Measurements from ENCODE around the gene CLASRP. TPM values are rescaled to one million over a fixed set of nuclear protein-coding genes. Genes with fewer than 3 reads are reported as not detected.

The CLASRP gene
- total and polyA plus RNA-seq, 9 of the 15 experiments (the other 6 are each of a cell fraction or from before 2014, with no cell fraction given): 0.94 to 86.3 (median 44.0) TPM

DNA sequence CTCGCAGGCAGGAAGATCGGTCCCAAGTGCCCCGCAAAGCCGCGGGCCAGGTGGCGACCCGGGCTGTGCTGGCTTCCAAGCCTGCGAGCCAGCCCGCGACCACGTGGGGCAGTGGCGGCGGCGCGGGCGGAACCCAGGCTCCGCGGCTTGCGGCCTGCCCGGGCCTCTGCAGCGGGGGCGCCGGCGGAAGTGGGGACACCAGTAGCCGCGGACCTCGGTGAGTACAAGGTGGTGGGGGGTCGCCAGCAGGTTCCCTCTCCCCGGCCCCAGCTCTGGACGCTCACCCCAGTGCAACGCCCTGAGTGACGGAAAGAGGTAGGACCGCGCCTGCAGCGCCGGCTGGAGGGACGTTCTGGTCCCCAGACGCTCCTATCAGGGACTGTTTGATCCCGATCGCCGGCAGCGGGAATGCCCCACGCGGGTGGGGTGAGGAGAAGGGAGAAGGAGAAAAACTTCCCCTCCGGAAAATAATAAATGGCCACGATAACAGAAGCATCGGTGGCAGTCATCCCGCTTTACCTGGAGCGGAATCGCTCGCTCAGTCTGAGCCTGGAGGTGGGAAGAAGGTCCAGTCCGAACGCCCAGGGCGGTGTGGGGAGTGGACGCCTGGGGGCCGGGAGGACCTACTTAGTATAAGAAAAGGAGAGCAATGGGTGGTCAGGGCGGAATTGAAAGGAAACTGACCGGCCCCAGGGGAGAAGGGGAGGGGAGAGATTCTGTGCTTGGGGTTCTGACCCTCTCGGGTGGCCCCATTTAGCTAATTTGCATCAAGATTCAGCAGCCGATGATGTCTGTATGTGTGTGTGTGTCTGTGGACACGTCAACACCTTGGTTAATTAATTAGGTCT is 40.4 kb downstream of the CLASRP start, which contains the start of gene GEMIN7 (continued):
- TF ChIP-seq PATZ1 (CRISPR knock-in tag; IDR thresholded peaks at IDR 0.05; ENCODE audit: borderline replicate concordance) (no peak), LCOR (CRISPR knock-in tag; IDR thresholded peaks at IDR 0.05) (no peak), MCM2 (IDR thresholded peaks at IDR 0.05; ENCODE audit: low read depth) (no peak), MLLT1 (IDR thresholded peaks at IDR 0.05) (no peak), MAFF (IDR thresholded peaks at IDR 0.05; ENCODE audit: low read length) (no peak), ZNF431 (CRISPR knock-in tag; IDR thresholded peaks at IDR 0.05) (peak; percentile 74; the same call in 1 of the 2 replicates), GATA2 (CRISPR knock-in tag; IDR thresholded peaks at IDR 0.05) (no peak), U2AF1 (optimal IDR thresholded peaks at IDR 0.05; ENCODE audit: low read depth, low read length) (peak; percentile 96), BCL6 (CRISPR knock-in tag; IDR thresholded peaks at IDR 0.05) (no peak), POLR2B (IDR thresholded peaks at IDR 0.05; ENCODE audit: low read depth, partially characterized antibody) (peak; percentile 69), OTX1 (CRISPR knock-in tag; IDR thresholded peaks at IDR 0.05) (no peak)
- TF ChIP-seq, protein P1, sequence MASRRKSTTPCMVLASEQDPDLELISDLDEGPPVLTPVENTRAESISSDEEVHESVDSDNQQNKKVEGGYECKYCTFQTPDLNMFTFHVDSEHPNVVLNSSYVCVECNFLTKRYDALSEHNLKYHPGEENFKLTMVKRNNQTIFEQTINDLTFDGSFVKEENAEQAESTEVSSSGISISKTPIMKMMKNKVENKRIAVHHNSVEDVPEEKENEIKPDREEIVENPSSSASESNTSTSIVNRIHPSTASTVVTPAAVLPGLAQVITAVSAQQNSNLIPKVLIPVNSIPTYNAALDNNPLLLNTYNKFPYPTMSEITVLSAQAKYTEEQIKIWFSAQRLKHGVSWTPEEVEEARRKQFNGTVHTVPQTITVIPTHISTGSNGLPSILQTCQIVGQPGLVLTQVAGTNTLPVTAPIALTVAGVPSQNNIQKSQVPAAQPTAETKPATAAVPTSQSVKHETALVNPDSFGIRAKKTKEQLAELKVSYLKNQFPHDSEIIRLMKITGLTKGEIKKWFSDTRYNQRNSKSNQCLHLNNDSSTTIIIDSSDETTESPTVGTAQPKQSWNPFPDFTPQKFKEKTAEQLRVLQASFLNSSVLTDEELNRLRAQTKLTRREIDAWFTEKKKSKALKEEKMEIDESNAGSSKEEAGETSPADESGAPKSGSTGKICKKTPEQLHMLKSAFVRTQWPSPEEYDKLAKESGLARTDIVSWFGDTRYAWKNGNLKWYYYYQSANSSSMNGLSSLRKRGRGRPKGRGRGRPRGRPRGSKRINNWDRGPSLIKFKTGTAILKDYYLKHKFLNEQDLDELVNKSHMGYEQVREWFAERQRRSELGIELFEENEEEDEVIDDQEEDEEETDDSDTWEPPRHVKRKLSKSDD (conservative IDR thresholded peaks at IDR 0.05; ENCODE audit: low read length): 0 out of 2 replicates have a peak, but pooled peaks have one; percentile 5
- TF ChIP-seq, protein P2, sequence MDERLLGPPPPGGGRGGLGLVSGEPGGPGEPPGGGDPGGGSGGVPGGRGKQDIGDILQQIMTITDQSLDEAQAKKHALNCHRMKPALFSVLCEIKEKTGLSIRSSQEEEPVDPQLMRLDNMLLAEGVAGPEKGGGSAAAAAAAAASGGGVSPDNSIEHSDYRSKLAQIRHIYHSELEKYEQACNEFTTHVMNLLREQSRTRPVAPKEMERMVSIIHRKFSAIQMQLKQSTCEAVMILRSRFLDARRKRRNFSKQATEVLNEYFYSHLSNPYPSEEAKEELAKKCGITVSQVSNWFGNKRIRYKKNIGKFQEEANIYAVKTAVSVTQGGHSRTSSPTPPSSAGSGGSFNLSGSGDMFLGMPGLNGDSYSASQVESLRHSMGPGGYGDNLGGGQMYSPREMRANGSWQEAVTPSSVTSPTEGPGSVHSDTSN (CRISPR knock-in tag; IDR thresholded peaks at IDR 0.05; ENCODE audit: low read depth): no peak
- TF ChIP-seq, protein P2 (tag; conservative IDR thresholded peaks at IDR 0.05; ENCODE audit: low read depth): peak; percentile 95
